ENCODE results near the gene COPS7A. TPM values are rescaled to one million over a fixed set of nuclear protein-coding genes. Genes with fewer than 3 reads are reported as not detected.

The COPS7A gene
- polyA plus RNA-seq, 3 donors: 70.1 to 77.1 (median 72.3) TPM

- Histone ChIP-seq H3K4me2 (replicated peaks; ENCODE audit: extremely low read depth, low read length, poor library complexity, severe bottlenecking) (no peak overlapping the region), H2AFZ (ENCODE audit: insufficient read depth, low read depth, low read length, poor library complexity, severe bottlenecking) (no peak overlapping the region), H3K36me3 (replicated peaks in 1 of 2; ENCODE audit: control insufficient read depth in 1 of 2, insufficient read depth in 2 of 2, low read length in 2 of 2) (no peaks in the 10 kb centered on the region), H4K20me1 (ENCODE audit: insufficient read depth, low read length) (no peaks in the 10 kb centered on the region), H3K9ac (ENCODE audit: insufficient read depth, low read length, poor library complexity, severe bottlenecking) (no peak overlapping the region), H3K4me3 (replicated peaks in 1 of 3; ENCODE audit: low read depth in 2 of 3, low read length in 3 of 3) (no peak overlapping the region), H3K4me1 (ENCODE audit: control insufficient read depth in 1 of 2, insufficient read depth in 2 of 2, low read length in 2 of 2) (peaks cover 36 to 43% of the 10 kb centered on the region in 2 donors), H3K27me3 (ENCODE audit: control insufficient read depth in 2 of 2, insufficient read depth in 2 of 2, low read length in 2 of 2) (peaks cover 19 to 42% of the 10 kb centered on the region in 2 donors), H3K27ac (ENCODE audit: low read depth in 1 of 2, low read length in 2 of 2) (no peak overlapping the region), H3K79me2 (ENCODE audit: insufficient read depth, low read length) (no peaks in the 10 kb centered on the region), H3K9me3 (replicated peaks in 1 of 2; ENCODE audit: control insufficient read depth in 1 of 2, insufficient read depth in 1 of 2, low read length in 2 of 2) (no peaks in the 10 kb centered on the region)
- WGBS (ENCODE audit: insufficient coverage): 73% methylated on average over 3 of the region's 4 CpGs
- peak overlapping the region in 1 of 2 donors; percentile 35 for H3K4me3 Mint-ChIP-seq
- peaks cover 39% of the 10 kb centered on the region for H3K4me1 Mint-ChIP-seq
- no peak for TF ChIP-seq CTCF (IDR thresholded peaks at IDR 0.05)
- peaks cover 0 to 9% (median 4%) of the 10 kb centered on the region in 7 donors for H3K9me3 Mint-ChIP-seq
- peaks cover 4 to 15% of the 10 kb centered on the region in 2 donors for H3K36me3 Mint-ChIP-seq
- H3K27me3 Mint-ChIP-seq (ENCODE audit: low read depth in 3 of 3): peaks cover 40 to 51% (median 51%) of the 10 kb centered on the region in 3 donors
- DNase-seq: no peak
- intact Hi-C loops (cut with micrococcal nuclease): no loop called here
- H3K27ac Mint-ChIP-seq: no peak overlapping the region
Observed at GRCh38 chr12:6763380-6763779, 39.5 kb downstream of the COPS7A start.

GRCh38 chr12:6764011-6764828 lies 40.4 kb downstream of the COPS7A start:
- H3K27me3 Mint-ChIP-seq (ENCODE audit: low read depth in 3 of 3): peaks cover 46 to 59% (median 57%) of the 10 kb centered on the region in 3 donors
- Histone ChIP-seq H3K4me3 (replicated peaks in 1 of 3; ENCODE audit: low read depth in 2 of 3, low read length in 3 of 3) (peak overlapping the region in 1 of 3 experiments; percentile 58), H3K9ac (ENCODE audit: insufficient read depth, low read length, poor library complexity, severe bottlenecking) (no peak overlapping the region), H3K27me3 (ENCODE audit: control insufficient read depth in 2 of 2, insufficient read depth in 2 of 2, low read length in 2 of 2) (peaks cover 19 to 50% of the 10 kb centered on the region in 2 donors), H3K36me3 (replicated peaks in 1 of 2; ENCODE audit: control insufficient read depth in 1 of 2, insufficient read depth in 2 of 2, low read length in 2 of 2) (no peaks in the 10 kb centered on the region), H2AFZ (ENCODE audit: insufficient read depth, low read depth, low read length, poor library complexity, severe bottlenecking) (peak overlapping the region; percentile 67), H4K20me1 (ENCODE audit: insufficient read depth, low read length) (no peaks in the 10 kb centered on the region), H3K4me1 (ENCODE audit: control insufficient read depth in 1 of 2, insufficient read depth in 2 of 2, low read length in 2 of 2) (peaks cover 33 to 38% of the 10 kb centered on the region in 2 donors), H3K79me2 (ENCODE audit: insufficient read depth, low read length) (no peaks in the 10 kb centered on the region), H3K4me2 (replicated peaks; ENCODE audit: extremely low read depth, low read length, poor library complexity, severe bottlenecking) (peak overlapping the region; percentile 73), H3K27ac (ENCODE audit: low read depth in 1 of 2, low read length in 2 of 2) (no peak overlapping the region), H3K9me3 (replicated peaks in 1 of 2; ENCODE audit: control insufficient read depth in 1 of 2, insufficient read depth in 1 of 2, low read length in 2 of 2) (no peaks in the 10 kb centered on the region)
- H3K4me1 Mint-ChIP-seq: peaks cover 38% of the 10 kb centered on the region
- H3K9me3 Mint-ChIP-seq: peaks cover 0 to 9% (median 4%) of the 10 kb centered on the region in 7 donors
- peak overlapping the region; percentile 63 to 85 for H3K4me3 Mint-ChIP-seq
- 0% methylated on average over 9 of the region's 16 CpGs for WGBS (ENCODE audit: insufficient coverage)
- intact Hi-C loops (cut with micrococcal nuclease): no loop called here
- H3K36me3 Mint-ChIP-seq: peaks cover 4 to 19% of the 10 kb centered on the region in 2 donors
- DNase-seq: peak; percentile 77 to 91 (median 85)
- no peak for TF ChIP-seq CTCF (IDR thresholded peaks at IDR 0.05)
- H3K27ac Mint-ChIP-seq: peak overlapping the region in 1 of 7 donors; percentile 61

Measured in CD14-positive monocyte (primary cell).